ENCODE measurements around the gene OVCH1.
"Not testable (repeated sequence)": the region's sequence is repeated elsewhere in the genome, so short reads cannot be mapped to it uniquely, and the experiment has no call there.

The OVCH1 gene

GRCh38 chr12:29505122-29505521, 7.6 kb upstream of the OVCH1 start:
- DNase-seq (ENCODE audit: low read depth, low spot score): no peak

- no peak for DNase-seq (ENCODE audit: low read depth, low spot score)
These were observed 5.8 kb upstream of the OVCH1 start for GRCh38 chr12:29503283-29503682.

- DNase-seq (ENCODE audit: low read depth, low spot score): no peak
These were observed 1.7 kb upstream of the OVCH1 start for GRCh38 chr12:29499235-29499634.

GRCh38 chr12:29492891-29493290, 4.6 kb downstream of the OVCH1 start:
- DNase-seq (ENCODE audit: low read depth, low spot score): no peak

- DNase-seq (ENCODE audit: low read depth, low spot score): no peak
These were observed 10.5 kb downstream of the OVCH1 start for GRCh38 chr12:29486972-29487371.

GRCh38 chr12:29463198-29463597, 34.3 kb downstream of the OVCH1 start:
- DNase-seq (ENCODE audit: low read depth, low spot score): no peak

- DNase-seq (ENCODE audit: low read depth, low spot score): no peak
These were observed 37.4 kb downstream of the OVCH1 start for GRCh38 chr12:29460082-29460481.

GRCh38 chr12:29455087-29455486, 42.4 kb downstream of the OVCH1 start:
- no peak for DNase-seq (ENCODE audit: low read depth, low spot score)

- no peak for DNase-seq (ENCODE audit: low read depth, low spot score)
These were observed 45.6 kb downstream of the OVCH1 start for GRCh38 chr12:29451888-29452287.

- DNase-seq (ENCODE audit: low read depth, low spot score): no peak
These were observed 49.3 kb downstream of the OVCH1 start for GRCh38 chr12:29448157-29448556.

GRCh38 chr12:29447285-29447975, 50.1 kb downstream of the OVCH1 start:
- DNase-seq (ENCODE audit: low read depth, low spot score): no peak

GRCh38 chr12:29439506-29439905, 58.0 kb downstream of the OVCH1 start:
- no peak for DNase-seq (ENCODE audit: low read depth, low spot score)

- DNase-seq (ENCODE audit: low read depth, low spot score): no peak
These were observed 58.6 kb downstream of the OVCH1 start for GRCh38 chr12:29438752-29439408.

GRCh38 chr12:29437575-29437974, 59.9 kb downstream of the OVCH1 start:
- no peak for DNase-seq (ENCODE audit: low read depth, low spot score)

- DNase-seq (ENCODE audit: low read depth, low spot score): not testable (repeated sequence)
These were observed 60.7 kb downstream of the OVCH1 start for GRCh38 chr12:29436815-29437214.

GRCh38 chr12:29431513-29431912, 66.0 kb downstream of the OVCH1 start:
- no peak for DNase-seq (ENCODE audit: low read depth, low spot score)

- no peak for DNase-seq (ENCODE audit: low read depth, low spot score)
These were observed 66.8 kb downstream of the OVCH1 start for GRCh38 chr12:29430716-29431044.

GRCh38 chr12:29429999-29430715, 67.3 kb downstream of the OVCH1 start:
- DNase-seq (ENCODE audit: low read depth, low spot score): no peak

GRCh38 chr12:29428633-29429032, 68.9 kb downstream of the OVCH1 start:
- no peak for DNase-seq (ENCODE audit: low read depth, low spot score)

- no peak for DNase-seq (ENCODE audit: low read depth, low spot score)
These were observed 69.5 kb downstream of the OVCH1 start for GRCh38 chr12:29427964-29428363.

- DNase-seq (ENCODE audit: low read depth, low spot score): no peak
These were observed 71.0 kb downstream of the OVCH1 start for GRCh38 chr12:29426498-29426897.

GRCh38 chr12:29425722-29426121, 71.8 kb downstream of the OVCH1 start:
- DNase-seq (ENCODE audit: low read depth, low spot score): no peak

- no peak for DNase-seq (ENCODE audit: low read depth, low spot score)
These were observed 80.7 kb downstream of the OVCH1 start for GRCh38 chr12:29416748-29417147.

Measured in activated CD4-positive, CD25-positive, alpha-beta regulatory T cell treated with anti-CD3 and anti-CD28 coated beads, Interleukin-2, amount 50 U/mL, for 16 hours (primary cell).